Endometrial microvascular endothelial cells (primary cell): ENCODE results near the gene DHCR7. TPM values are rescaled to one million over a fixed set of nuclear protein-coding genes. Genes with fewer than 3 reads are reported as not detected.

Source experiments
- in situ Hi-C: cut with HindIII; loops from 2 replicates; pipeline ENCODE4 v1.10.0; 2017; ENCODE audit warnings: low sequenced_read_pairs, low pct_unique_long_range_greater_than_20kb; ENCODE audit errors: inconsistent ontology term
- total RNA-seq: library from RNA; depleted of rRNA; stranded (reverse); fragments of >200 nt; gene quantifications from one replicate; pipeline ENCODE4 v1.2.3, GENCODE V29; 2015; ENCODE audit errors: inconsistent ontology term

Gene DHCR7
- total RNA-seq, 1 donor from 2014 or later = 43.2 TPM

GRCh38 chr11:71443736-71444445, 4.3 kb downstream of the DHCR7 start:
- in situ Hi-C loops = no loop called here

- in situ Hi-C loops = no loop called here
These were observed 5.3 kb downstream of the DHCR7 start for GRCh38 chr11:71442880-71443279.

GRCh38 chr11:71442123-71442522, 6.1 kb downstream of the DHCR7 start:
- in situ Hi-C loops = no loop called here

- in situ Hi-C loops = no loop called here
These were observed 6.9 kb downstream of the DHCR7 start for GRCh38 chr11:71441251-71441650.

GRCh38 chr11:71440021-71440755, 8.0 kb downstream of the DHCR7 start:
- in situ Hi-C loops = no loop called here

- in situ Hi-C loops = no loop called here
These were observed 9.5 kb downstream of the DHCR7 start for GRCh38 chr11:71438650-71439049.

GRCh38 chr11:71437879-71438278, 10.3 kb downstream of the DHCR7 start:
- in situ Hi-C loops = no loop called here

GRCh38 chr11:71437399-71437798, 10.8 kb downstream of the DHCR7 start:
- in situ Hi-C loops = no loop called here

GRCh38 chr11:71436861-71437260, 11.3 kb downstream of the DHCR7 start:
- in situ Hi-C loops = no loop called here

- in situ Hi-C loops = no loop called here
These were observed 12.8 kb downstream of the DHCR7 start for GRCh38 chr11:71435278-71435951.

- in situ Hi-C loops = no loop called here
These were observed 13.5 kb downstream of the DHCR7 start for GRCh38 chr11:71434576-71435130.

- in situ Hi-C loops = no loop called here
These were observed 14.3 kb downstream of the DHCR7 start for GRCh38 chr11:71433648-71434450.

GRCh38 chr11:71432761-71433647, 15.2 kb downstream of the DHCR7 start:
- in situ Hi-C loops = no loop called here

- in situ Hi-C loops = no loop called here
These were observed 16.9 kb downstream of the DHCR7 start for GRCh38 chr11:71431271-71431670.

- in situ Hi-C loops = no loop called here
These were observed 18.0 kb downstream of the DHCR7 start for GRCh38 chr11:71430166-71430565.

GRCh38 chr11:71429701-71430100, 18.5 kb downstream of the DHCR7 start:
- in situ Hi-C loops = no loop called here

- in situ Hi-C loops = no loop called here
These were observed 19.2 kb downstream of the DHCR7 start for GRCh38 chr11:71428861-71429435.

GRCh38 chr11:71426413-71426812, 21.8 kb downstream of the DHCR7 start:
- in situ Hi-C loops = no loop called here
